K562 (cell line): Measurements from ENCODE around the gene SPAG4. TPM values are rescaled to one million over a fixed set of nuclear protein-coding genes. Genes with fewer than 3 reads are reported as not detected.

Experiments
- E2F5 ChIP-seq: sonication (generic); formaldehyde crosslinking; IDR thresholded peaks from 2 replicates; pipeline ENCODE4 v1.8.0; 2022; ENCODE audit warnings: mild to moderate bottlenecking, missing genetic modification reagents
- ETV5 ChIP-seq: sonication (generic); formaldehyde crosslinking; IDR thresholded peaks from 2 replicates; pipeline ENCODE4 v1.4.0; 2020; ENCODE audit warnings: low read depth, mild to moderate bottlenecking, missing genetic modification reagents
- MCM7 ChIP-seq, 2 experiments: fragments of 450-650 bp; IDR thresholded peaks; 2 replicates each; pipeline ENCODE4 v1.6.1; 2016 to 2018
- MGA ChIP-seq: fragments of 450-650 bp; IDR thresholded peaks from 2 replicates; pipeline ENCODE4 v1.6.1; 2016; ENCODE audit warnings: mild to moderate bottlenecking, moderate library complexity
- MNT ChIP-seq, 2 experiments: fragments of 450-650 bp; conservative IDR thresholded peaks; 2 replicates each; pipeline ENCODE4 v1.6.1; 2017; ENCODE audit warnings: mild to moderate bottlenecking in 2 of 2, moderate library complexity in 2 of 2
- RBM22 ChIP-seq: fragments of 200-400 bp; formaldehyde crosslinking; IDR thresholded peaks from 2 replicates; pipeline ENCODE4 v1.6.1; 2018; ENCODE audit warnings: low read length, low read depth; ENCODE audit not compliant: poor library complexity, severe bottlenecking
- TOE1 ChIP-seq, 2 experiments: fragments of 450-650 bp in 1 of 2; sonication (generic) in 1 of 2; formaldehyde crosslinking in 1 of 2; IDR thresholded peaks; 2 replicates each; pipeline versions ENCODE4 v1.7.1 to v1.8.0; 2016 to 2022; ENCODE audit warnings: borderline replicate concordance in 2 of 2, mild to moderate bottlenecking in 2 of 2, antibody characterized with exemption in 1 of 2, inconsistent platforms in 1 of 2, low read depth in 1 of 2, missing genetic modification reagents in 1 of 2, moderate library complexity in 1 of 2
- USF1 ChIP-seq: sonication (generic); formaldehyde crosslinking; IDR thresholded peaks from 2 replicates; pipeline ENCODE4 v1.9.0; 2022; ENCODE audit warnings: mild to moderate bottlenecking, missing genetic modification reagents
- ZNF263 ChIP-seq: sonication (generic); formaldehyde crosslinking; IDR thresholded peaks from 2 replicates; pipeline ENCODE4 v1.8.0; 2022; ENCODE audit warnings: mild to moderate bottlenecking, missing genetic modification reagents, borderline replicate concordance
- ZNF384 ChIP-seq: IDR thresholded peaks from 2 replicates; pipeline ENCODE4 v1.6.1; 2012; ENCODE audit warnings: low read depth, low read length, improper control_type of control experiment
- polyA plus RNA-seq, 8 experiments: library from polyadenylated mRNA; depleted of rRNA in 4 of 8; stranded (reverse) in 5 of 8; unstranded in 3 of 8; fragments of >200 nt; fragmentation: Nextera tagmentation in 2 of 8; fragmentation: Illumina TruSeq in 1 of 8; extraction: Ambion mirVana in 2 of 8; extraction: Trizol in 1 of 8; gene quantifications; 2 replicates each; pipeline versions ENCODE4 v1.2.1 to v1.2.3, GENCODE V29; 2011 to 2014; ENCODE audit warnings: inconsistent platforms in 1 of 8, missing spikeins in 1 of 8
- total RNA-seq, 7 experiments: library from RNA; depleted of rRNA in 6 of 7; stranded (reverse); fragments of >200 nt in 6 of 7; fragmentation: Illumina TruSeq in 2 of 7; extraction: Trizol in 2 of 7; gene quantifications; 2 replicates each; pipeline versions ENCODE4 v1.2.1 to v1.2.3, GENCODE V29; 2011 to 2021; ENCODE audit warnings: low replicate concordance in 1 of 7

The SPAG4 gene
- total and polyA plus RNA-seq, 9 of the 15 experiments (the other 6 are each of a cell fraction or from before 2014, with no cell fraction given): 1.6 to 11.4 (median 4.6) TPM

- TF ChIP-seq MGA: peak; percentile 99
- TF ChIP-seq ETV5 (CRISPR knock-in tag): no peak
- TF ChIP-seq MNT (conservative IDR thresholded peaks at IDR 0.05): peak; percentile 40 to 81; a peak in 3 of 4 replicates
- TF ChIP-seq ZNF263 (CRISPR knock-in tag): peak; percentile 43; the same call in 1 of the 2 replicates
- 0 out of 2 replicates have a peak, but pooled peaks have one; percentile 13 for TF ChIP-seq ZNF384
- TF ChIP-seq USF1: 0 out of 2 replicates have a peak, but pooled peaks have one; percentile 26
- TF ChIP-seq MCM7 (IDR thresholded peaks at IDR 0.05): no peak
- TF ChIP-seq RBM22: peak; percentile 24
- 0 out of 2 replicates have a peak, but pooled peaks have one; percentile 62 for TF ChIP-seq E2F5 (CRISPR knock-in tag)
- TF ChIP-seq TOE1 (IDR thresholded peaks at IDR 0.05; ENCODE audit: borderline replicate concordance): no peak
- peak; percentile 15; the same call in 1 of the 2 replicates for TF ChIP-seq TOE1 (CRISPR knock-in tag; IDR thresholded peaks at IDR 0.05; ENCODE audit: borderline replicate concordance, low read depth)
These were observed at the start of gene SPAG4 (continued) for GRCh38 chr20:35615667-35616464.
